NCI-H2196 treated with DMSO at 0.1 percent for 48 hours (cell line): ENCODE data around the gene IL1RL1.

Experiments used
- DNase-seq: peaks from one replicate; lab custom pipeline; 2025; ENCODE audit not compliant: unreplicated experiment; lab: John Stamatoyannopoulos, UW

Gene IL1RL1

DNA sequence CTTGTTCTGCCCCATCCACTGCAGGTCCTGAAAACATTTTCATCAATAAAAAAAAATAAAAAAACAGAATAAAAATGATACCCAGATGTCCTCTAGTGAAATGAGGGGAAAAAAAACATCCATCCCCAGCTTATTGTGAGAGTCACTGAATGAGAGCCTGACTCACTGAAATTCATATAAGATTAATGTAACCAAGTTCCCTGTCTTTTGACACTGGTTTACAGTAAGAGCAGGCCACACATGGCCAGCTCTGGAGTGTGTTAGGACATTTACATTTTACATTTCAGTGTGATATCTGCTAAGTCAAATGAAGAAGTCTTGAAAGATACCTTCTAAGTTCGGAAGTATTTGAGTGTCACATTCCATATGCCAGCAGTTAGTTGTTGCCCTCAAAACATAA is 23.1 kb downstream of the IL1RL1 start:
- DNase-seq, result no peak

DNA sequence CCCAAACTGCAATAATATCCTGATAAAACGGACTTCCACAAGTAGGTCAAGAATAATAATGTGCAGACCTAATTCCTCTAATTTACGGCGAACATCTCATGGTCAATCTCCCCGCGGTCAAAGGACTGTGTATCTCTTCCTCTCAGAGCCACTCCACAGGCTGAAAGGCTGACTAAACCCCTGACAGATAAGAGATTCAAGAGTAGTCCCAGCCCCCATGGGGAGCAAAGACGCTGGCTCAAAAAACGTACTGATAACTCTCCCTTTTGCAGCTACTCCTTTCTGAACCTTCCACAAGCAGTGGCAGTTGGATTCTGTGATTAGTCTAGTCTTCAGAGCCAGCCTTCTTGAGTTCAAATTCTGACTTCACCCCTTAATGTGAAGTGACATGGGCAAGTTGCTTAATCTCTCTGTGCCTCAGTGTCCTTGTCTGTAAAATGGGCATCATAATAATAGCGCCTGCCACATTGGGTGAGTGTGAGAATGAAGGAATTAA is 24.6 kb downstream of the IL1RL1 start:
- no peak for DNase-seq

DNA sequence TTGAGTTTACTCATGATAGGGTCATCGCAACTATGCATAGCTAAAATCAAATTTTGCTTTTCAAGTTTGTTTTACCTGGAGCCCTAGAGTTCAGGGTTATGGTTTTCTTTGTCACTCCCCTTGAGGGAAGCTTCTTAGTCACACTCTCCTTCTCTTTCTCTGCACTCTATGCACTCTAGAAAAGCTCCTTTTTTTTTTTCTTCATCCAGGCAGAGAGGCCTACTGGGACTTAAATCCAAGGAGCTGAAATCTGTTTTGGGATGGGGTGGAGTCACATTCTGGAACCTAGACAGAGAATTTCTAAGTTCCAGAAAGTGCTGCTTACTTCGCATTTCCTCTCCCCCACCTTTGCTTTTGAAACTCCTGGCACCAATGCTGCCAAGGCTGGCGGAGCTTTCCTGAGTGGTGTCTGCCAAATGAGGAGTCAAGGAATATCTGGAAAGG is 25.2 kb downstream of the IL1RL1 start:
- no peak for DNase-seq

DNA sequence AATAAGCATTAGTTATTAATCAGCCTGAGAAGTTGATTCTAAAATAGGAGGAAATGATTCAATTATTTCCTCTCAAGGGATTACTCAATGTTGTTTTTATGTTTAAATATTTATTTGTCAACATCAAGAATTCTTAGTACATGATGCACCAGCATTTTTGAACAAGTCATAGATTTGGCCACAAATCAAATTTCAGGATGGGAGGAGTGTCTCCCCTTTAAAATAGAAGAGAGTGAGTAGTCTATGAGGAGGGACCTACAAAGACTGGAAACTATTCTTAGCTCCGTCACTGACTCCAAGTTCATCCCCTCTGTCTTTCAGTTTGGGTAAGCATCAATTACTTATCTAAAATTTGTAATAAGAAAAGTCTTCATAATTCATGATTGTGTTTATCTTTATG is 25.6 kb downstream of the IL1RL1 start:
- no peak for DNase-seq

DNA sequence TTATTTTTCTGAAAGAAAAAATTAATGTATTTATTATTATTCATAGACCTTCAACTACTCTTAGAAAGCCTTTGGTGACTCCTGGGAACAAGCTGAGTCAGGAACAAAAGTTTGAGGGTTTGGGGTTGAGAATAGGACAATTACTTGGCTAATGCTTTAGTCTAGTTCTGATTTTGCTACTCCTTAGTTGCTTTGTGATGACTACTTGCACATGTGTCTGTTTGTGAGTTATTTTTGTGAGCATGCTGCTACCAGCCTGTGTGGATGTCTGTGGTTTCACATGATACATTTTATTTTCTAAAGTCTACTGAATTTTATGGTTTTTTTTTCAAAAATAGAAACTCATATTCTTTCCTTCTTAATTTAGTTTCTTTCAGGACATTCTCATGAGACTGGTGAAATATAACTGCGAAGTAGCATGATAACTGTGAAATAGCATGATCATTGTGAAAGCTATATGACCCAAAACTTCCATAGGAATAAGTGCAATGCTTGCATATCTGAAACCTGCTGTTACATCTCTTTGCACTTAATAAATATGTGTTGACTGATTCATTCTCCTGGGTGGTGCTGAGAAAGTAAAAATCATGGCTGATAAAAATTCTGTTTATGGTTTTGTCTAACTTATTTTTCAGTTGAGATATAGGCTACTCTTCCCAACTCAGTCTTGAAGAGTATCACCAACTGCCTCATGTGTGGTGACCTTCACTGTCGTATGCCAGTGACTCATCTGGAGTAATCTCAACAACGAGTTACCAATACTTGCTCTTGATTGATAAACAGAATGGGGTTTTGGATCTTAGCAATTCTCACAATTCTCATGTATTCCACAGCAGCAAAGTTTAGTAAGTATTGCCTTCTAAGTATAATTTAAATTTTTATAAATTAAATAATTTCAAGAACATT is 26.4 kb downstream of the IL1RL1 start:
- DNase-seq, result no peak

DNA sequence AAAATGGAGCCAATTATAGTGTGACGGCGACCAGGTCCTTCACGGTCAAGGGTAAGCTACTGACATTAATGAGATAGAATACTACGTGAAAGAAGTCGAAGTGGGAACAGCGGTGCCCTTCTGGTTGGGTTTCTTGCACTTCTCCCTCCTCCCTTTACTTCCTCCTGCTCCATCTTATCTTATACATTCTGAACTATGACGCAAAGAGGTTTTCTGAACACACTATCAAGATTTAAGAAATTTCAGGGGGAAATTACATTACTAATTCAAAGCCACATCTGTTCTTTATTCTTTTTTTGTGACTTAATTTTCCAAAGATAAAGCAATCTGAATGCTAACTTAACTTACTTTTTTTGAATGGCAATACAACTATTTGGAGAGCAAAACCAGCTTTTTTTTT is 29.4 kb downstream of the IL1RL1 start:
- DNase-seq, result no peak

DNA sequence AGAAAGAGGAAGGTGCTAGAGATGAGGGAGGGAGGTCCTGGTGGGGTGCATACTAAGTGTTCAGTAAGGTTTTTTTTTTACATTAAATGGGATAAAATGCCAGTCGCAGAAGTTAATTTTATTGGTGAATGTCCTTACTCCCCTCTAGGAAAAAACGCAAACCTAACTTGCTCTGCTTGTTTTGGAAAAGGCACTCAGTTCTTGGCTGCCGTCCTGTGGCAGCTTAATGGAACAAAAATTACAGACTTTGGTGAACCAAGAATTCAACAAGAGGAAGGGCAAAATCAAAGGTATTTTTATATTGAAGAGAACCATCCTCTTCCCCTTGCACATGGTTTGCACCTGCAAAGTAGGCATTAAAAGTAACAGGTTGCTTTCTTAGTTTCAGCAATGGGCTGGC is 31.5 kb downstream of the IL1RL1 start:
- DNase-seq, result no peak

DNA sequence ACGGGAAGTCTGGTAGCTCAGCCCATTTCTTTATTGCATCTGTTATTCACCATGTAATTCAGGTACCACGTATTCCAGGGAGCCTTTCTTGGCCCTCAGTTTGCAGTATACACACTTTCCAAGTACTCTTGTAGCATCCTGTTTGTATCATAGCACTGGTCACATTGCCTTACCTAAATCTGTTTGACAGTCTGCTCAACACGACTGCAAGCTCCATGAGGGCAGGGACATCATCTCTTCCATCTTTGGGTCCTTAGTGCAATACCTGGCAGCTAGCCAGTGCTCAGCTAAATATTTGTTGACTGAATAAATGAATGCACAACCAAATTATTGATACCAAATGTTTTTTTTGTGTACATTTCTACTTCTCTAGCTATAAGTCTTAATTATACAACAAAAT is 33.0 kb downstream of the IL1RL1 start:
- no peak for DNase-seq

DNA sequence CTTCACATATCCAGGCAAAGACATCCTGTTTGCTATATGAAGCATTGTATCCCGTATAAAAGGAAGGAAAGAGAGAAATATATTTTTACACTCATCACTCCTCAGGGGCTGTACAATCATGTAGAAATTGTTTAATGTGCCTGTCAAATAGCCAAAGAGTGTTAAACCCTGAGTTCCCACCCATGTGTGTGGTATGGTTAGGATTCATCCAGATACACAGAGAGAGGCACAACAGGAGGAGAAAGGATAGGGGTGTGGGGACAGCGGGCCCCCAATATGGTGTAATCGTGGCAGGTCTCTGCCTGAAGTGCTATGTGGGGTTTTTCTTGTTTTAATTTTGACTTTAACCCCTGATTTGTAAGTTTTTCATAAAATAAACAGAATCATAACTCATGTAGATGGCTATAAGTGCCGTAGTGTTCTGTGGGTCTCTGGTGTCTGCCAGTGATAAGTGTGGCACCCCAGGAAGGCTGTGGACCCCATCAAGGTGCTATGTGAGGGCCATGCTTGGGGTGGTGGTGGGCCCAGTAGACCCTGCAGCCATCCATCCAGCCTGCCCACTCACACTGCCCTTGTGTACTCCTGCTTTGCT is 34.1 kb downstream of the IL1RL1 start:
- DNase-seq, result no peak

DNA sequence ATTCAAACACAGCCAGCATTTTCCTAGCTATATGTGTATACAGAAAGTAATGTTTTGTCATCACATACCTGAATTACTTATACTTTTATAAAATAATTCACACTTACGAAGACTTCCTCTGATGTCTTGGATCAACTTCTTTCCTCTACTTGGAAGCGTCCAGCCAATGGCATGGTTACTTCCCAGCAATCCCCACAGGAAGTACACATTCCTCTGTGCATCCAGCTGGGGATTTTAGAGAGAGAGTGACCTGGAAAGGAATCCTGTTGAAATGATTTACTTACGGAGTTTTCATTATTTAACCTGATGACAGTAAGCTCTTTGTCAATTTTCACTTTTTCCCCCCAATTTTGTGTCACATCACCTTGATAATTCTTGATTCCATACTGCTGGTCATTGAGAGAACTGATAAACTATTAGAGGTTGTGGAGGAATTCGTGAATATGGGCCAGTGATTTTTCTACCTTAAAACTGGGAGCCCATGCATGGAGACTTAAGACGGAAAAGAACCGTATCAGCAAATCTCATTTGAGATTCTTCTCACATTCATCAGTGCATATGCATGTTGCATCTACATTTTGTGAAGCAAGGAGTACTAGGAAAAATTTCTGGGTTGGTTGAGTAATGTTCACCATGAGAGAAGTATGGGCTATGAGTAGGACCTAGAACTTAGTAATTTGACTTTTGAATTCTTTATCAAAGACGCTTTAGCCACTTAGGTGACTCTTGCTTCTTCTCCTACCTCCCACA is 35.2 kb downstream of the IL1RL1 start:
- no peak for DNase-seq

DNA sequence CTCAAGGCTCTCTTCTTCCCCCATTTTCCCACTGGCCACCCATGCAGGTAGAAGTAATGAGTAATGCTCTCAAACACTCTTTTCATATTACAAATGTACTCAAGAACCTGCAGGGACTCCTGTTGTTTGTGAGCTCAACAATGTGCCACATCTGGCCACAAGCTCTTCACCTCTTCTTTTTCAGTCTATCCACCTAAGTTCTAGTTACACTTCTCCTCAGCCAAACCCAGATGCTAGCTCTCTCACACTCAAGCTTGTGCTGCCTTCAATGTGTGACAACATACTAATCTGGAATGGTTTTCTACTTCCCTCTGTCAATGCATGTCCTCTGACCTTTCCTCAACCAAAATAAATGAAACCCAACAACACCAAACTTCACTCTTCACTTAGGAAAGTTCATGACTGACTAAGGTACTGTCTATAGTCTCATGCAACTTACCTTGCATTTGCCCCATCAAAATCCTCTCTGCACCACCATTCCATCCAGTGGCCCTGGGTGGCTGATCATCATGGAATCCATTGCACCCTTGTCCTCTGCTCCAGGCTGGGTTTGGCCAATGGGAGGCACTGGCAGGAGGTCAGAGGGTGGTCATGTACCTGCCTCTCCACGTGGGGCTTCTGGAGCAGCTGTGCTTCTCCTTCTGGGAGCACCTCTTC is 38.9 kb downstream of the IL1RL1 start:
- no peak for DNase-seq

DNA sequence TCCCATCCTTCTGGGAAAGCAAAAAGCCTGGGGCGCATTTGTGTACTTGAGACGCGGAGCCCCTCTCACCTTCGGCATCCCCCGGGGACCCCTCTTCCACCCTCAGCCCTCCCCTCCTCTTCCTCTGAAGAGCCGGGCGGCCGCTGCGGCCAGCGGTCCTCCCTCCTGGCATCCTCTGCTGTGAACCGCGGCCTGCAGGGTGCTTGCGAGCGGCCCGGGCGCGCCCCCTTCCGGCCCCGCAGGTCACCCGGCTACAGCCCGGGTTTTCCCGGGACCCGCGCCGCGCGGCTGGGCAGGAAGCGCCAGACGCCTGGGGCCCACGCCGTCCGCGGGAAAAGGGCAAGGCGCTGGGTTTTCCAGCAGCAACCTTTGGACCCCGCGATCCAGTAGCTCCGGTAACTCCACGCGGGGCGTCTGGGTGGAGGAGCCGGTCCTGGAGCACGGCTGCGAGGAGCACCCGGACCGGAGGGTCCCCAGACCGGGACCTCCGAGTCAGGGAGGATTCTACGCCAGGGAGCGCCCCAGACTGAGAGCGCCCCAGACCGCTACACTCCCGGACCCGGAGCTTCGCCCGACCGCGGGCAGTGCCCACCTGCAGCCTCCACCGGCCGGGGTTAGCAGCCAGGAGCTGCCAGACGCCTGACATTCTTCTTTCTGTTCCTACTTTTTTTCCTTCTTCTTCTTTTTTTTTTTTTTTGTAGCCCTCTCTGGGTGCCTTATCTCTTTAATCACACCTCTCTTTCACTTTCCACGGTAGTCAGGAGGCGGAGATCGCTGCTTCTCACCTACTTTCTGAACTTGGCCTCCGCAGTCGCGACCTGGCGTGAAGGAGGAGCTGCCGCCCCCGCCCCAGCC is 44.4 kb downstream of the IL1RL1 start, which contains the start of gene IL18R1:
Gene IL18R1 (plus strand): TSS at position 271 of the 855 bp plus-strand sequence. CDS start 6,865 bp downstream, outside the sequence.
- DNase-seq, result no peak

DNA sequence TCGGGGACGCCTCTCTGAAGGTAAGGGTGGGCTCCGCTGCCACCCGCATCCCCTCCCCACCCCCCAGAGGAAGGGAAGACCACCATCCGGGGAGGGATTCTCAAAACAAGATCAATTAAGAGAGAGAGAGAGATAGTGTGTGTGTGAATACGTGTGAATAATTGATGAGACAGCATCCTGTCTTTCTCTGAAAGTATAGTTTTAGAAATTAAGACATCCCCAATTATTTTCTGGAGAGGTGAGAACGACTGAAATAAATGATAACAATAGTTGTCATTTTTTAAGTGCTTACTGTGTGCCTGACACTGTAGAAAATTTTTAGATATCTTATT is 45.0 kb downstream of the IL1RL1 start:
- DNase-seq, result no peak

DNA sequence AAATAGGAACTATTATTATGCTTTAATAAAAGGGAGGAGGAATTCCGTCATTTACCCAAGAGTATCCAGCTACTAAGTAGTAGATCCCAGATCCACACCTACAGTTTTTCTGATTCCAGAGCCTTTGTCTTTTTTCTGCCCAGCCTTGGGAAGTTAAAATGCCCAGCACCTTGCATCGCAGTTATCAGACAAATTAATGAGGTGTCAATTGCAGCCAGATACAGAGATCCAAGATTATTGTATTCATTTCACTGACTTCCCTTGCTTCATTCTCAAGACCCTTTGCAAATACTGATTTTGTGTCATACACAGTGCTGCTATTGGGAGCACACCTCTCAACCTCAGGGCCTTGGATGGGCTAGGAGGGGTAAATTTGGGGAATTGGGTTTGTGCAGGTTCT is 45.4 kb downstream of the IL1RL1 start:
- DNase-seq, result no peak

DNA sequence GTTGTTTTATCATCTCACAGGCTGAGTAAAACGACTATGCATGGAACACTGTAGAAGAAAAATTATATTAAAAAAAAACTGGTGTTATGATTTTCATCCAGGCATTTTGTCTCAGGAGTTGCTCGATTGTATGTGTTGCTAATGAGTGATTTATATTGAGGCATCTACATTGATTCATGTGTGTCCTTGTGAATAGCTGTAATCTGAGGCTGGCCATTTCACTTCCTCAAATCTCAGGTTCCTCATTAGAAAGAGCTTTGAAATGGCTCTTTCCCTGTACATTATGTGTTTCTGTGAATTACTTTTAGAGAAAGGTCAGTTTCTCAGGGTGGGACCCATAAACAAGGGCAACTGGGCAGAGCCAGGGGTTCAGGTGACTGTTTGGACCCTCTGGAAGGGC is 46.6 kb downstream of the IL1RL1 start:
- DNase-seq, result no peak

DNA sequence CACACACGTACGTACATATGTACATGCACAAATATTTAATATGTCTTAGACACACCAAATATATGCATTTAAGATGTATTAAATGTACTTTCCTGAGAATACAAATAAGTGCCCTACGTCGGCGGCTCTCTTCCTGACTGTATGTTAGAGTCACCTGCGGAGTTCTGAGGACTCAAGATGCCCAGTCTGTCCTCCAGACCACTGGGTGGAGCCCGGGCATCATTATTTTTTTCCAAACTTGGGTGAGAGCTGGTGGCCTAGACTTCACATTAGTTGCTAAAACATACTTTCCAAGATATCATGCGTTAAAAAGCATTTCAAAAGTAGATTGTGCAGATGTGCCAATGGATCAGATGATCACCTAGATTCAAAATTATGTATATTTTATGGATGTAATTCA is 47.1 kb downstream of the IL1RL1 start:
- no peak for DNase-seq

DNA sequence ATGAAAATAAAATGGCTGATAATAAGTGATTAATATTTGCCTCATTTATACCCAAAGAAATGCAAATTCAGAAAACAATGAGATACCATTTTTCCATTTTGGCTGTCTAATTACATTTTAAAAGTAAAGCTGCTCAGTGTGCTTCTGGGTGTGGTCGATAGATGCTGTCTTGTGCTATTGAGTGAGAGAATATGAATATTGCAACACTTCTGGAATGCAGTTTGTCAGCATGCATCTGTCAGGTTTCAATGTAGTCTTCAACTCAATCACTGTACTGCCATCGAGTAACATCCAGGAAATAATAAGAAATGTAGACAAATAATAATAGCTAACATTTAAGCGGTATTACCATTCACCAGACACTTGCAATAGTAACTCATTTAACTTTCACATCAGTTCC is 48.2 kb downstream of the IL1RL1 start:
- DNase-seq, result no peak

DNA sequence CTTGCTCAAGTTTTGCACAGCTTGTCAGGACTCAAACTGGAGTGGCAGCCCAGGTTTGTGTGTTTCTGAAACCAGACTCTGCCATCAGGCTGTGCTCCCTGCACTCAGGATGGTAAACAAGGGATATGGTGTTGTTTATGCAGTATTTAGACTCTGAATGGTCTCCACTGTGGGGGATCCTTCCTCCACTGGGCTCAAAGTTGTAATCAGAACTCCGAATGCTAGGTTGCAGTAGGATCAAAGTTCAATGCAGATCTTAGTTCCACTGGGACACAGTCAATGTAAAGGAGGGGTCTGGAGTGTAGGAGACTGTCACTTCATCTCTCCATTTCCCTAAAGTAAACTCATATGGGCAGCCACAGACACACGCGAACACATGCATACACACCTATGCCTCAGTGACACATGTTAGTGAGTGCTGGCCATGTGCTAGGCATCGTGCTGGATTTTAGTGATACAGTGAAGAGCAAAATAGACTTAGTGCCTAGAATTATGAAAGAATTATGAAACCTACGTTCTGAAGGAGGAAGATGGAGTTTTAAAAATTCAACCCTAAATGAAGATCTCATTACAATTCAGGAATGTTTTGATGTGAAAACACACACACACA is 50.4 kb downstream of the IL1RL1 start:
- DNase-seq, result no peak

DNA sequence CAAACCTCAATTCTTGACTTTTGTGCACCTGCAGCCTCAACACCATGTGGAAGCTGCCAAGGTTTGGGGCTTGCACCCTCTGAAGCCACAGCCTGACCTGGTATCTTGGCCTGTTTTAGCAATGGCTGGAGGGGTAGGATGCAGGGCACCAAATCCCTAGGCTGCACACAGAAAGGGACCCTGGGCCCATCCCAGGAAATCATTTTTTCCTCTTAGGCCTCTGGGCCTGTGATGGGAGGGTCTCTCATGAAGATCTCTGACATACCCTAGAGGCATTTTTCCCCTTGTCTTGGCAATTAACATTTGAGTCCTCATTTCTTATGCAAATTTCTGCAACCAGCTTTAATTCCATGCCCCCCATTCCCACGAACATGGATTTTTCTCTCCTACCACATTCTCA is 54.4 kb downstream of the IL1RL1 start:
- DNase-seq, result no peak
